AG09309 (cell line): Measurements from ENCODE around the gene HOOK2.

Experiments used
- DNase-seq: peaks from one replicate; pipeline ENCODE4 v3.0.0-alpha.2; 2010; ENCODE audit warnings: low read depth
- H3K4me3 ChIP-seq: 2 replicates; pipeline ENCODE4 v1.5.1; 2011; ENCODE audit warnings: mild to moderate bottlenecking, low read depth, low read length, moderate library complexity; ENCODE audit not compliant: control insufficient read depth
- CTCF ChIP-seq: IDR thresholded peaks from 2 replicates; pipeline ENCODE4 v1.5.1; 2011; ENCODE audit warnings: mild to moderate bottlenecking, low read depth, low read length, inconsistent platforms; ENCODE audit not compliant: insufficient read depth, control insufficient read depth; ENCODE audit errors: missing control alignments

HOOK2 gene

GRCh38 chr19:12750851-12751250 is 24.5 kb downstream of the HOOK2 start:
- TF ChIP-seq CTCF, result no peak

GRCh38 chr19:12749938-12750521 is 25.3 kb downstream of the HOOK2 start:
- no peak for DNase-seq
- TF ChIP-seq CTCF, result no peak
- H3K4me3 ChIP-seq, result no peak overlapping the region

More at GRCh38 chr19:12750851-12751250, 24.5 kb downstream of the HOOK2 start:
- no peak for DNase-seq
- no peak overlapping the region for H3K4me3 ChIP-seq

- no peak overlapping the region for H3K4me3 ChIP-seq
- no peak for TF ChIP-seq CTCF
- no peak for DNase-seq
Observed at GRCh38 chr19:12748489-12748888, 26.9 kb downstream of the HOOK2 start.

- no peak for DNase-seq
- no peak overlapping the region for H3K4me3 ChIP-seq
- no peak for TF ChIP-seq CTCF
Observed at GRCh38 chr19:12745166-12745897, 30.0 kb downstream of the HOOK2 start.

- no peak for DNase-seq
- H3K4me3 ChIP-seq, result peak overlapping the region; percentile 97
- no peak for TF ChIP-seq CTCF
Observed at GRCh38 chr19:12737835-12738351, 37.5 kb downstream of the HOOK2 start.

GRCh38 chr19:12736995-12737834 is 38.1 kb downstream of the HOOK2 start, which contains the start of gene GET3:
Gene GET3, plus strand, starts transcription at chr19:12737497. Its CDS starts 9 bp downstream, at chr19:12737506.
- peak within 1 kb of the TSS; percentile 97 for H3K4me3 ChIP-seq
- peak; percentile 100 for DNase-seq
- TF ChIP-seq CTCF, result no peak
